K562 (cell line): Measurements from ENCODE around the gene HDAC3. TPM values are rescaled to one million over a fixed set of nuclear protein-coding genes. Genes with fewer than 3 reads are reported as not detected.

Experiments
- ARID3A ChIP-seq: IDR thresholded peaks from 2 replicates; pipeline ENCODE4 v1.6.1; 2012; ENCODE audit warnings: low read depth, low read length, improper control_type of control experiment, borderline replicate concordance
- CC2D1A ChIP-seq: fragments of 450-650 bp; IDR thresholded peaks from 2 replicates; pipeline ENCODE4 v1.6.1; 2017; ENCODE audit warnings: mild to moderate bottlenecking
- CREBBP ChIP-seq: IDR thresholded peaks from one replicate; pipeline ENCODE4 v1.6.1; 2012; ENCODE audit warnings: low read depth, mild to moderate bottlenecking, control low read depth, inconsistent platforms, low read length
- JUN ChIP-seq, 2 experiments: sonication (generic) in 1 of 2; formaldehyde crosslinking in 1 of 2; IDR thresholded peaks; 2 replicates each; pipeline versions ENCODE4 v1.6.1 to v1.8.0; 2012 to 2022; ENCODE audit warnings: borderline replicate concordance in 2 of 2, mild to moderate bottlenecking in 2 of 2, improper control_type of control experiment in 1 of 2, low read depth in 1 of 2, low read length in 1 of 2, missing genetic modification reagents in 1 of 2
- KDM1A ChIP-seq, 2 experiments: fragments of 450-650 bp; IDR thresholded peaks; 2 replicates each; pipeline ENCODE4 v1.6.1; 2016; ENCODE audit warnings: mild to moderate bottlenecking in 2 of 2
- MEIS2 ChIP-seq: fragments of 450-650 bp; IDR thresholded peaks from 2 replicates; pipeline ENCODE4 v1.6.1; 2014; ENCODE audit warnings: mild to moderate bottlenecking; ENCODE audit not compliant: partially characterized antibody
- NFRKB ChIP-seq: fragments of 450-650 bp; IDR thresholded peaks from 2 replicates; pipeline ENCODE4 v1.6.1; 2016; ENCODE audit warnings: low read depth
- PBX2 ChIP-seq, 2 experiments: IDR thresholded peaks in 1 of 2; conservative IDR thresholded peaks in 1 of 2; 2 replicates each; pipeline ENCODE4 v1.6.1; 2016; ENCODE audit warnings: low read depth in 2 of 2, mild to moderate bottlenecking in 1 of 2, missing compliant biosample characterization in 1 of 2, missing genetic modification characterization in 1 of 2, moderate library complexity in 1 of 2
- RCOR1 ChIP-seq, 2 experiments: IDR thresholded peaks; 2 replicates each; pipeline ENCODE4 v1.6.1; 2012; ENCODE audit warnings: low read depth in 2 of 2, low read length in 2 of 2, borderline replicate concordance in 1 of 2, improper control_type of control experiment in 1 of 2
- SNRNP70 ChIP-seq: fragments of 200-400 bp; formaldehyde crosslinking; optimal IDR thresholded peaks from 2 replicates; pipeline ENCODE3; 2017; ENCODE audit warnings: low read depth, low read length
- USF1 ChIP-seq: sonication (generic); formaldehyde crosslinking; IDR thresholded peaks from 2 replicates; pipeline ENCODE4 v1.9.0; 2022; ENCODE audit warnings: mild to moderate bottlenecking, missing genetic modification reagents
- ZEB2 ChIP-seq: fragments of 450-650 bp; IDR thresholded peaks from 2 replicates; pipeline ENCODE4 v1.6.1; 2016
- ZFP36 ChIP-seq: fragments of 150-350 bp; IDR thresholded peaks from 2 replicates; pipeline ENCODE4 v1.6.1; 2018; ENCODE audit warnings: low read length, low read depth; ENCODE audit not compliant: partially characterized antibody
- ZFP91 ChIP-seq: sonication (generic); formaldehyde crosslinking; IDR thresholded peaks from 2 replicates; pipeline ENCODE4 v1.8.0; 2022; ENCODE audit warnings: mild to moderate bottlenecking, missing genetic modification reagents
- ZNF134 ChIP-seq: fragments of 250-450 bp; sonication (Bioruptor Pico); conservative IDR thresholded peaks from 2 replicates; pipeline ENCODE4 v1.4.0; 2020
- ZNF165 ChIP-seq: fragments of 250-450 bp; sonication (Bioruptor Pico); IDR thresholded peaks from 2 replicates; pipeline ENCODE4 v1.4.0; 2020; ENCODE audit warnings: borderline replicate concordance
- ZNF431 ChIP-seq: sonication (generic); formaldehyde crosslinking; IDR thresholded peaks from 2 replicates; pipeline ENCODE4 v1.8.0; 2022; ENCODE audit warnings: mild to moderate bottlenecking, missing genetic modification reagents
- ZNF655 ChIP-seq: fragments of 250-450 bp; sonication (Bioruptor Pico); IDR thresholded peaks from 2 replicates; pipeline ENCODE4 v1.5.0; 2021
- polyA plus RNA-seq, 8 experiments: library from polyadenylated mRNA; depleted of rRNA in 4 of 8; stranded (reverse) in 5 of 8; unstranded in 3 of 8; fragments of >200 nt; fragmentation: Nextera tagmentation in 2 of 8; fragmentation: Illumina TruSeq in 1 of 8; extraction: Ambion mirVana in 2 of 8; extraction: Trizol in 1 of 8; gene quantifications; 2 replicates each; pipeline versions ENCODE4 v1.2.1 to v1.2.3, GENCODE V29; 2011 to 2014; ENCODE audit warnings: inconsistent platforms in 1 of 8, missing spikeins in 1 of 8
- total RNA-seq, 7 experiments: library from RNA; depleted of rRNA in 6 of 7; stranded (reverse); fragments of >200 nt in 6 of 7; fragmentation: Illumina TruSeq in 2 of 7; extraction: Trizol in 2 of 7; gene quantifications; 2 replicates each; pipeline versions ENCODE4 v1.2.1 to v1.2.3, GENCODE V29; 2011 to 2021; ENCODE audit warnings: low replicate concordance in 1 of 7

Gene HDAC3
- total and polyA plus RNA-seq, 9 of the 15 experiments (the other 6 are each of a cell fraction or from before 2014, with no cell fraction given): 89.7 to 191 (median 119) TPM

- TF ChIP-seq ZNF165 (no peak), MEIS2 (no peak), SNRNP70 (no peak), JUN (IDR thresholded peaks at IDR 0.05; ENCODE audit: borderline replicate concordance, low read depth, low read length) (no peak), JUN (CRISPR knock-in tag; IDR thresholded peaks at IDR 0.05; ENCODE audit: borderline replicate concordance) (no peak), PBX2 (CRISPR knock-in tag; IDR thresholded peaks at IDR 0.05; ENCODE audit: low read depth) (no peak), PBX2 (tag; conservative IDR thresholded peaks at IDR 0.05; ENCODE audit: low read depth) (no peak), ZNF431 (CRISPR knock-in tag) (no peak), NFRKB (no peak), ZFP36 (no peak), ZFP91 (CRISPR knock-in tag) (0 out of 2 replicates have a peak, but pooled peaks have one; percentile 21), ZNF134 (CRISPR knock-in tag) (no peak), CC2D1A (no peak), RCOR1 (IDR thresholded peaks at IDR 0.05; ENCODE audit: borderline replicate concordance in 1 of 2, low read depth in 2 of 2, low read length in 2 of 2) (no peak), USF1 (CRISPR knock-in tag) (0 out of 2 replicates have a peak, but pooled peaks have one; percentile 6), ZNF655 (CRISPR knock-in tag) (no peak), ARID3A (no peak), KDM1A (IDR thresholded peaks at IDR 0.05) (no peak), CREBBP (no peak), ZEB2 (no peak)
Measured at GRCh38 chr5:141637123-141637766, 596 bp upstream of the HDAC3 start (continued).
